Melanocyte of skin (primary cell): Measurements from ENCODE around the gene METTL27. TPM values are rescaled to one million over a fixed set of nuclear protein-coding genes. Genes with fewer than 3 reads are reported as not detected.

Source experiments
- total RNA-seq, 2 donors: library from RNA; depleted of rRNA; stranded (reverse); fragments of >200 nt; gene quantifications; 2 replicates each; pipeline ENCODE4 v1.2.3, GENCODE V29; 2012

METTL27 gene
- total RNA-seq, result 1 to 10 TPM in 1 of 2 donors, not detected in 1; 5.0 TPM

GRCh38 chr7:73842067-73842976 is at the start of gene METTL27:
Gene METTL27, minus strand, starts transcription at chr7:73842516. Its CDS starts 376 bp downstream, at chr7:73842140.

GRCh38 chr7:73860859-73861258 is 18.5 kb upstream of the METTL27 start, which contains the start of gene TMEM270:
Gene TMEM270, plus strand, starts transcription at chr7:73861159. Its CDS starts 36 bp downstream, at chr7:73861195.

GRCh38 chr7:73830681-73831583 is 11.4 kb downstream of the METTL27 start, which contains the start of gene CLDN4:
Gene CLDN4, plus strand, starts transcription at chr7:73830996. Its CDS starts 206 bp downstream, at chr7:73831202.

Other genes with a start within 250 kb of the METTL27 start
- not detected for gene MLXIPL, start 218.0 kb downstream of the METTL27 start, total RNA-seq
- 1 to 10 TPM; 3.3 to 3.4 TPM for gene VPS37D, start 174.7 kb downstream of the METTL27 start, total RNA-seq
- 1 to 10 TPM; 2.8 to 3.7 TPM for gene DNAJC30, start 159.1 kb downstream of the METTL27 start, total RNA-seq
- 10 to 100 TPM; 40.3 to 53.3 TPM for gene BUD23, start 158.9 kb downstream of the METTL27 start, total RNA-seq
- 1 to 10 TPM; 3.8 to 7.0 TPM for gene STX1A, start 122.8 kb downstream of the METTL27 start, total RNA-seq
- 10 to 100 TPM in 1 of 2 donors, 1 to 10 TPM in 1; 10.0 to 20.0 TPM for gene ABHD11, start 103.7 kb downstream of the METTL27 start, total RNA-seq
- gene CLDN3, start 72.2 kb downstream of the METTL27 start, total RNA-seq, result not detected
- gene CLDN4, start 11.5 kb downstream of the METTL27 start, total RNA-seq, result under 1 TPM in 1 of 2 donors, not detected in 1; under 0.01 TPM
- gene TMEM270, start 18.6 kb upstream of the METTL27 start, total RNA-seq, result under 1 TPM in 1 of 2 donors, not detected in 1; 0.33 TPM
- not detected for gene ELN, start 185.7 kb upstream of the METTL27 start, total RNA-seq
- gene LIMK1, start 241.3 kb upstream of the METTL27 start, total RNA-seq, result 10 to 100 TPM; 16.2 to 40.3 TPM